SJCRH30 (cell line): ENCODE data around the gene PYM1. TPM values are rescaled to one million over a fixed set of nuclear protein-coding genes. Genes with fewer than 3 reads are reported as not detected.

ENCODE experiments used
- DNase-seq, 2 experiments: peaks; one replicate each; pipeline ENCODE4 v3.0.0-alpha.2; 2015 to 2020
- H3K27ac ChIP-seq: fragments of 250-450 bp; sonication (Bioruptor Pico); 2 replicates; pipeline ENCODE4 v1.5.1; 2020; ENCODE audit warnings: mild to moderate bottlenecking, moderate library complexity
- H3K27me3 ChIP-seq: fragments of 250-450 bp; sonication (Bioruptor Pico); 2 replicates; pipeline ENCODE4 v1.5.1; 2020; ENCODE audit warnings: mild to moderate bottlenecking, moderate library complexity
- H3K36me3 ChIP-seq: fragments of 250-450 bp; sonication (Bioruptor Pico); 2 replicates; pipeline ENCODE4 v1.5.1; 2020; ENCODE audit warnings: mild to moderate bottlenecking, moderate library complexity
- H3K4me1 ChIP-seq: fragments of 250-450 bp; sonication (Bioruptor Pico); 2 replicates; pipeline ENCODE4 v1.5.1; 2020; ENCODE audit warnings: mild to moderate bottlenecking, moderate library complexity
- H3K4me3 ChIP-seq: fragments of 250-450 bp; sonication (Bioruptor Pico); 2 replicates; pipeline ENCODE4 v1.5.1; 2020; ENCODE audit warnings: mild to moderate bottlenecking, moderate library complexity
- H3K9me3 ChIP-seq: fragments of 250-450 bp; sonication (Bioruptor Pico); replicated peaks from 2 replicates; pipeline ENCODE4 v1.5.1; 2020; ENCODE audit warnings: mild to moderate bottlenecking, moderate library complexity
- total RNA-seq: library from RNA; depleted of rRNA; stranded (reverse); fragments of >200 nt; shearing (Covaris generic); gene quantifications from 2 replicates; pipeline ENCODE4 v1.2.3, GENCODE V29; 2014; rRNA removed

The PYM1 gene
- total RNA-seq = 24.0 and 25.6 TPM in 2 replicates

- no peaks in the 10 kb centered on the region for H3K36me3 ChIP-seq
- H3K4me1 ChIP-seq = peaks cover 10% of the 10 kb centered on the region
- peak within 1 kb of the TSS; percentile 70 for H3K4me3 ChIP-seq
- H3K9me3 ChIP-seq = no peaks in the 10 kb centered on the region
- no peaks in the 10 kb centered on the region for H3K27me3 ChIP-seq
- peak within 1 kb of the TSS; percentile 65 for H3K27ac ChIP-seq
- peak; percentile 61 to 65 for DNase-seq
Observed at GRCh38 chr12:55927588-55928502, at the start of gene PYM1. PYM1 (minus strand) TSS chr12:55927894; CDS start chr12:55927761, 133 bp downstream.

GRCh38 chr12:55974308-55974730 is 46.6 kb upstream of the PYM1 start:
- DNase-seq = peak; percentile 52 to 55
- peaks cover 8% of the 10 kb centered on the region for H3K36me3 ChIP-seq
- H3K4me1 ChIP-seq = no peaks in the 10 kb centered on the region; the same call in 1 of the 2 replicates
- H3K27ac ChIP-seq = peak overlapping the region; percentile 93
- H3K9me3 ChIP-seq = no peaks in the 10 kb centered on the region
- no peaks in the 10 kb centered on the region for H3K27me3 ChIP-seq
- peak overlapping the region; percentile 98 for H3K4me3 ChIP-seq

GRCh38 chr12:55973599-55974307 is 46.1 kb upstream of the PYM1 start, which contains the start of gene RAB5B:
RAB5B (plus strand) TSS chr12:55974078; CDS start chr12:55986961, 12,883 bp downstream.
- H3K4me1 ChIP-seq = no peaks in the 10 kb centered on the region; the same call in 1 of the 2 replicates
- peak; percentile 100 for DNase-seq
- H3K27ac ChIP-seq = peak within 1 kb of the TSS; percentile 93
- no peaks in the 10 kb centered on the region for H3K9me3 ChIP-seq
- H3K27me3 ChIP-seq = no peaks in the 10 kb centered on the region
- H3K36me3 ChIP-seq = peaks cover 9% of the 10 kb centered on the region; the same call in 1 of the 2 replicates
- peak within 1 kb of the TSS; percentile 98 for H3K4me3 ChIP-seq

DNA sequence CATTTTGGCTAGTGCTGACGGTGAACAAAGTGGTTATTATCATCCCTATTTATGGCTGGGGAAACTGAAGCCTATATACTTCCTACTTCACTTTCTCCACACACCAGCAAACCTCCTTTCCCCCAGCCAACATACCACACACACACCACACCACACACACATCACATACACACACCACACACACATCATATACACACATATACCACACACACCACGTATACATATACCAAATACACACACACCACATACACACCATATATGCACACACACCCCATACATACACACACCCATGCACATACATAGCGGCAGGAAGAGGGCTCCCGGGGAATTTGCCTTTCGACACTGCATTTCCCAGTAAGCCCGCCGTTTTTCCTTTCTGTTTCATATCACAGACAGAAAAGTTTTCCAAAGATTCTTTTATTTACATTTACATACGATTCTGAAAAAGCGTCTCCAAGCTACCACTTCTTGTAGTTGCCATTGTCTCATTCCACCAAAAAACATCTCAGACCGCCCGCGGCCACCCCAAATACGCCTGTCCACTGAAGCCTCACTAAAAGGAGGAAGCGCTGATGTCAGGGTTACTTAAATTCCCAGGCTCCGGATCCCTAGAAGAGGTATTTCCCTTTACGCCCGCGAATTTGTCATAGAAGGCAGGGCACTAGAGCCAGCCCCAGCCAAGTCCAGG is 45.4 kb upstream of the PYM1 start:
- no peaks in the 10 kb centered on the region for H3K9me3 ChIP-seq
- no peaks in the 10 kb centered on the region; the same call in 1 of the 2 replicates for H3K4me1 ChIP-seq
- H3K27ac ChIP-seq = peak overlapping the region; percentile 44
- no peak for DNase-seq
- peaks cover 12% of the 10 kb centered on the region; the same call in 1 of the 2 replicates for H3K36me3 ChIP-seq
- peak overlapping the region; percentile 53 for H3K4me3 ChIP-seq
- H3K27me3 ChIP-seq = no peaks in the 10 kb centered on the region

DNA sequence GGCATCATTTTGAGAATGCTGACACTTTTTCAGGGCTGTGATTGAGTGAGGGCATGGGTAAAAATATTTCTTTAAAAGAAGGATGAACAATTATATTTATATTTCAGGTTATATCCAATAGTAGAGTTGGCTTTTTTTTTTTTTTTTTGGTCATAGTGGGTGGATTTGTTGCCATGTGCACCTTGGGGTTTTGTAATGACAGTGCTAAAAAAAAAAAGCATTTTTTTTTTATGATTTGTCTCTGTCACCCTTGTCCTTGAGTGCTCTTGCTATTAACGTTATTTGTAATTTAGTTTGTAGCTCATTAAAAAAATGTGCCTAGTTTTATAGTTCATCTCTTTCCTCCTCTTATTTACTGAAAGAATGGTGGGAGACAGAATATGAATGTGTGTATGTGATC is 44.8 kb upstream of the PYM1 start:
- no peaks in the 10 kb centered on the region for H3K27me3 ChIP-seq
- no peak for DNase-seq
- no peaks in the 10 kb centered on the region for H3K9me3 ChIP-seq
- peaks cover 12% of the 10 kb centered on the region; the same call in 1 of the 2 replicates for H3K36me3 ChIP-seq
- peak overlapping the region; percentile 44; the same call in 1 of the 2 replicates for H3K27ac ChIP-seq
- no peaks in the 10 kb centered on the region; the same call in 1 of the 2 replicates for H3K4me1 ChIP-seq
- H3K4me3 ChIP-seq = peak overlapping the region; percentile 53

DNA sequence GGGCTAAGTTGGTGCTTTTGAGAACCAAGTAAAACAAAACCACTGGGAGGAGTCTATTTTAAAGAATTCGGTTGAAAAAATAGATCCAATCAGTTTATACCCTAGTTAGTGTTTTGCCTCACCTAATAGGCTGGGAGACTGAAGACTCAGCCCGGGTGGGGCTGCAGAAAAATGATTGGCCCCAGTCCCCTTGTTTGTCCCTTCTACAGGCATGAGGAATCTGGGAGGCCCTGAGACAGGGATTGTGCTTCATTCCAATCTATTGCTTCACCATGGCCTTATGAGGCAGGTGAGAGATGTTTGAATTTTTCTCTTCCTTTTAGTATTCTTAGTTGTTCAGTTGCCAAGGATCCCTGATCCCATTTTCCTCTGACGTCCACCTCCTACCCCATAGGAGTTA is 44.3 kb upstream of the PYM1 start:
- Histone ChIP-seq H3K27me3 (no peaks in the 10 kb centered on the region), H3K4me1 (no peaks in the 10 kb centered on the region; the same call in 1 of the 2 replicates), H3K4me3 (no peak overlapping the region), H3K36me3 (peaks cover 12% of the 10 kb centered on the region; the same call in 1 of the 2 replicates), H3K9me3 (no peaks in the 10 kb centered on the region), H3K27ac (no peak overlapping the region)
- no peak for DNase-seq

DNA sequence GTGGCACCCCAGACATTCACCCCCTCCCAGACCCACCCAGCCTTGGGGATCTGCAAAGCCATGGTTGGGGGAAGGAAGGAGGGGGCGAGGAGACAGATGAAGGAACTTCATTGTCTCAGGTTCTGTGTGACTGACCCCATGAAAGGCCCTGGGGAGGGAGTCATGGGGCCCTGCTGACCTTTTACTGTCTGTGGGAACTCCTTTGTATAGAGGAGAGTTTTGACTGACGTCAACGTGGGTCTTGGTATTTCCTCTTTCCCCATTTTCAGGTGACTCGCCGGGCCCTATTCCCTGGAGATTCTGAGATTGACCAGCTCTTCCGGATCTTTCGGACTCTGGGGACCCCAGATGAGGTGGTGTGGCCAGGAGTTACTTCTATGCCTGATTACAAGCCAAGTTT is 43.1 kb upstream of the PYM1 start:
- Histone ChIP-seq H3K27me3 (no peaks in the 10 kb centered on the region), H3K27ac (no peak overlapping the region), H3K4me1 (peaks cover 1% of the 10 kb centered on the region), H3K9me3 (no peaks in the 10 kb centered on the region), H3K36me3 (peaks cover 12% of the 10 kb centered on the region; the same call in 1 of the 2 replicates), H3K4me3 (no peak overlapping the region)
- no peak for DNase-seq

DNA sequence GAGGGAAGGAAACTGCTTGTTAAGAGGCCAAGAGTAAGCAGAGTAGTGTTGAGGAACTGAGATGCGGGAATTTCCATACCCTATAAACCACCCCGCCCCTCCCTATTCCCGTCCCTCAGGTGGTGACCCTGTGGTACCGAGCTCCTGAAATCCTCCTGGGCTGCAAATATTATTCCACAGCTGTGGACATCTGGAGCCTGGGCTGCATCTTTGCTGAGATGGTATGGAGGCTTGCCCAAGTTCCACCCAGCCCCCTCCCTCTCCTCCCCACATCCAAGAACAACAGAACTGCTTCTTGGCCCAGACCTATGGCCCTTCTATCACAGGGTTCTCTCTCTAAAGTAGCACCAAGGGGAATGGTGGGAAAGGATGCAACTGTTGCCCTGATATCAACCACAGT is 41.7 kb upstream of the PYM1 start:
- Histone ChIP-seq H3K4me1 (peaks cover 5% of the 10 kb centered on the region), H3K27ac (no peak overlapping the region), H3K36me3 (peaks cover 12% of the 10 kb centered on the region; the same call in 1 of the 2 replicates), H3K4me3 (no peak overlapping the region), H3K27me3 (no peaks in the 10 kb centered on the region), H3K9me3 (no peaks in the 10 kb centered on the region)
- DNase-seq = no peak

- H3K27ac ChIP-seq = peak within 1 kb of the TSS; percentile 73
- peak within 1 kb of the TSS; percentile 91 for H3K4me3 ChIP-seq
- peaks cover 5% of the 10 kb centered on the region; the same call in 1 of the 2 replicates for H3K4me1 ChIP-seq
- H3K9me3 ChIP-seq = no peaks in the 10 kb centered on the region
- H3K27me3 ChIP-seq = no peaks in the 10 kb centered on the region
- H3K36me3 ChIP-seq = peaks cover 12% of the 10 kb centered on the region; the same call in 1 of the 2 replicates
- peak; percentile 88 to 90 for DNase-seq
Observed at GRCh38 chr12:55966408-55967281, 39.0 kb upstream of the PYM1 start, which contains the start of gene CDK2. CDK2 (plus strand) TSS chr12:55966830; CDS start chr12:55967009, 179 bp downstream.

- peak in 1 of 2 experiments; percentile 40 for DNase-seq
- peaks cover 5% of the 10 kb centered on the region; the same call in 1 of the 2 replicates for H3K4me1 ChIP-seq
- peaks cover 9% of the 10 kb centered on the region; the same call in 1 of the 2 replicates for H3K36me3 ChIP-seq
- no peaks in the 10 kb centered on the region for H3K9me3 ChIP-seq
- H3K4me3 ChIP-seq = peak within 1 kb of the TSS; percentile 91
- no peaks in the 10 kb centered on the region for H3K27me3 ChIP-seq
- peak within 1 kb of the TSS; percentile 73 for H3K27ac ChIP-seq
Observed at GRCh38 chr12:55965941-55966407, 38.3 kb upstream of the PYM1 start, which contains the start of gene PMEL. PMEL (minus strand) TSS chr12:55966042; CDS start chr12:55966011, 31 bp downstream.

DNA sequence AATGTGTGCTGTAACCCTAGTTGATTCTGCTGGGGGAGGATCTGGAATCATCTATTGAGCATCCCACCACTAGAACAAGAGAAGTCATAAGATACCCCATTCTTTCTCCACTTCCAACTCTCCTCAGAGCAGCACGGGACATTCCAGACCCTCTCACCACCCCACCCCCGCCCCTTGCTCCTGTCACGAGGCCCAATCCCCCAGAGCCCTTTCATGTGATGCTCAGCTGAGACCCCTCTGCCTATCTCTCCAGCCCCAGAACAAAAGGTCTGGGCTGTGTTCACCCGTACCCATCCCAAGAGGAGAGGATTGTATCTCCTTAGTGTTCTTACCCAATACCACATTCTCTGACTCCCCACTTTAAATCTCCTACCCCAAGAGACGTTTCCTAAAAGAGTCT is 37.5 kb upstream of the PYM1 start:
- Histone ChIP-seq H3K27ac (no peak overlapping the region), H3K4me3 (no peak overlapping the region), H3K4me1 (peaks cover 5% of the 10 kb centered on the region; the same call in 1 of the 2 replicates), H3K36me3 (peaks cover 5% of the 10 kb centered on the region; the same call in 1 of the 2 replicates), H3K9me3 (no peaks in the 10 kb centered on the region), H3K27me3 (no peaks in the 10 kb centered on the region)
- no peak for DNase-seq

DNA sequence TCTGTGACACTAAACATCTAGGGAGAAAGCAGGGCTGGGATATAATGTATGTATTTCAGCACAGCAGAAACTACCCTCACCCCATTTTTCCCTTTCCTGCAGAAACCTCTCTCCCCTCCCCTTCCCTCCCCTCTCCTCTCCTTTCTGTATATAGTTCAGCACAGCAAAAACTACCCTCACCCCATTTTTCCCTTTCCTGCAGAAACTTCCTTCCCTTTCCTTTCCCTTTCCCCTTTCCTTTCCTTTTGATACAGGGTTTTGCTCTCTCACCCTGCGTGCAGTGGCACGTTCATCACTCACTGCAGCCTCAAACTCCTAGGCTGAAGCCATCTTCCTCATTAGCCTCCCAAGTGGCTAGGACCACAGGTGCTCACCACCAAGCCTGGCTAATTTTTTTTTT is 36.1 kb upstream of the PYM1 start:
- Histone ChIP-seq H3K27ac (no peak overlapping the region), H3K27me3 (no peaks in the 10 kb centered on the region), H3K4me1 (peaks cover 5% of the 10 kb centered on the region; the same call in 1 of the 2 replicates), H3K4me3 (no peak overlapping the region), H3K36me3 (peaks cover 3% of the 10 kb centered on the region; the same call in 1 of the 2 replicates), H3K9me3 (no peaks in the 10 kb centered on the region)
- no peak for DNase-seq
